ENCODE data around the gene HRH2.

The HRH2 gene

GRCh38 chr5:175675873-175676272 lies 18.0 kb downstream of the HRH2 start:
- DNase-seq (ENCODE audit: low spot score) = no peak

- no peak for DNase-seq (ENCODE audit: low spot score)
These were observed 19.7 kb downstream of the HRH2 start for GRCh38 chr5:175677571-175677970.

- no peak for DNase-seq (ENCODE audit: low spot score)
These were observed 20.2 kb downstream of the HRH2 start for GRCh38 chr5:175678074-175678473.

GRCh38 chr5:175679411-175679810 lies 21.5 kb downstream of the HRH2 start:
- DNase-seq (ENCODE audit: low spot score) = no peak

- no peak for DNase-seq (ENCODE audit: low spot score)
These were observed 22.1 kb downstream of the HRH2 start for GRCh38 chr5:175680020-175680419.

- no peak for DNase-seq (ENCODE audit: low spot score)
These were observed 22.6 kb downstream of the HRH2 start for GRCh38 chr5:175680463-175680862.

- DNase-seq (ENCODE audit: low spot score) = no peak
These were observed 23.4 kb downstream of the HRH2 start for GRCh38 chr5:175681045-175681967.

- no peak for DNase-seq (ENCODE audit: low spot score)
These were observed 24.1 kb downstream of the HRH2 start for GRCh38 chr5:175681968-175682340.

- DNase-seq (ENCODE audit: low spot score) = no peak
These were observed 24.8 kb downstream of the HRH2 start for GRCh38 chr5:175682664-175683063.

GRCh38 chr5:175683231-175683630 lies 25.4 kb downstream of the HRH2 start:
- no peak for DNase-seq (ENCODE audit: low spot score)

GRCh38 chr5:175683921-175684320 lies 26.1 kb downstream of the HRH2 start:
- no peak for DNase-seq (ENCODE audit: low spot score)

- DNase-seq (ENCODE audit: low spot score) = no peak
These were observed 27.1 kb downstream of the HRH2 start for GRCh38 chr5:175684931-175685330.

- DNase-seq (ENCODE audit: low spot score) = no peak
These were observed 28.0 kb downstream of the HRH2 start for GRCh38 chr5:175685701-175686350.

GRCh38 chr5:175686396-175686795 lies 28.5 kb downstream of the HRH2 start:
- DNase-seq (ENCODE audit: low spot score) = no peak

- DNase-seq (ENCODE audit: low spot score) = no peak
These were observed 29.0 kb downstream of the HRH2 start for GRCh38 chr5:175686826-175687225.

- no peak for DNase-seq (ENCODE audit: low spot score)
These were observed 29.4 kb downstream of the HRH2 start for GRCh38 chr5:175687231-175687701.

GRCh38 chr5:175688352-175689146 lies 30.7 kb downstream of the HRH2 start:
- DNase-seq (ENCODE audit: low spot score) = no peak

GRCh38 chr5:175689147-175689991 lies 31.5 kb downstream of the HRH2 start:
- DNase-seq (ENCODE audit: low spot score) = no peak

- DNase-seq (ENCODE audit: low spot score) = no peak
These were observed 32.2 kb downstream of the HRH2 start for GRCh38 chr5:175690025-175690424.

GRCh38 chr5:175690586-175690985 lies 32.7 kb downstream of the HRH2 start:
- no peak for DNase-seq (ENCODE audit: low spot score)

- DNase-seq (ENCODE audit: low spot score) = no peak
These were observed 33.9 kb downstream of the HRH2 start for GRCh38 chr5:175691761-175692160.
